Body of pancreas (tissue), 4 donors: ENCODE data around the gene TMUB1. TPM values are rescaled to one million over a fixed set of nuclear protein-coding genes. Genes with fewer than 3 reads are reported as not detected.

Source experiments
- ATAC-seq: fragments of 150-250 bp; one replicate; pipeline ENCODE4 v1.9.1; 2016
- DNase-seq, 4 donors: peaks; one replicate each; pipeline ENCODE4 v3.0.0-alpha.2; 2019
- H3K27ac ChIP-seq, 4 donors: fragments of 200-600 bp; sonication (generic); 1 replicate in 3 of 4; 2 replicates in 1 of 4; pipeline versions ENCODE4 v1.5.1 to v1.6.1; 2016 to 2019; ENCODE audit warnings: mild to moderate bottlenecking in 1 of 4, mixed read lengths in 1 of 4, moderate library complexity in 1 of 4
- H3K27me3 ChIP-seq, 2 donors: fragments of 200-600 bp; sonication (generic); one replicate each; pipeline ENCODE4 v1.6.0; 2016; ENCODE audit warnings: mild to moderate bottlenecking in 1 of 2
- H3K36me3 ChIP-seq, 2 donors: fragments of 200-600 bp; sonication (generic); replicated peaks in 1 of 2; 2 replicates each; pipeline ENCODE4 v1.5.1; 2016; ENCODE audit warnings: low read depth in 2 of 2; ENCODE audit not compliant: insufficient read depth in 1 of 2
- H3K4me1 ChIP-seq: fragments of 200-600 bp; sonication (generic); one replicate; pipeline ENCODE4 v1.6.0; 2016
- H3K4me3 ChIP-seq, 2 donors: fragments of 200-600 bp; sonication (generic); 1 replicate in 1 of 2; 2 replicates in 1 of 2; pipeline ENCODE4 v1.5.1; 2016 to 2019
- H3K9me3 ChIP-seq, 3 donors: fragments of 200-600 bp; sonication (generic); 1 replicate in 2 of 3; 2 replicates in 1 of 3; pipeline ENCODE4 v1.5.1; 2016
- CTCF ChIP-seq, 7 experiments: fragments of 450-650 bp in 4 of 7; fragments of 200-600 bp in 3 of 7; sonication (generic) in 3 of 7; IDR thresholded peaks; one replicate each; pipeline ENCODE4 v1.5.1; 2016 to 2019; ENCODE audit warnings: antibody characterized with exemption in 7 of 7
- POLR2A ChIP-seq, 3 donors: fragments of 450-650 bp; IDR thresholded peaks; one replicate each; pipeline ENCODE4 v1.6.1; 2016; ENCODE audit warnings: antibody characterized with exemption in 3 of 3, mild to moderate bottlenecking in 2 of 3
- WGBS, 2 donors: methylation state at CpG; one replicate each; pipeline ENCODE4 v1.1.5; 2017; 5-methylcytosine and 5-hydroxymethylcytosine counted together
- intact Hi-C: fragments of 100-400 bp; cut with DNase I; formaldehyde crosslinking; loops from one replicate; pipeline ENCODE4 v1.15.1; 2023
- total RNA-seq, 2 donors: library from RNA; depleted of rRNA; stranded (reverse); fragments of >200 nt; gene quantifications; one replicate each; pipeline ENCODE4 v1.1.0, GENCODE V29; 2016

The TMUB1 gene
- total RNA-seq, 2 donors from 2014 or later: 34.9 to 54.2 TPM

DNA sequence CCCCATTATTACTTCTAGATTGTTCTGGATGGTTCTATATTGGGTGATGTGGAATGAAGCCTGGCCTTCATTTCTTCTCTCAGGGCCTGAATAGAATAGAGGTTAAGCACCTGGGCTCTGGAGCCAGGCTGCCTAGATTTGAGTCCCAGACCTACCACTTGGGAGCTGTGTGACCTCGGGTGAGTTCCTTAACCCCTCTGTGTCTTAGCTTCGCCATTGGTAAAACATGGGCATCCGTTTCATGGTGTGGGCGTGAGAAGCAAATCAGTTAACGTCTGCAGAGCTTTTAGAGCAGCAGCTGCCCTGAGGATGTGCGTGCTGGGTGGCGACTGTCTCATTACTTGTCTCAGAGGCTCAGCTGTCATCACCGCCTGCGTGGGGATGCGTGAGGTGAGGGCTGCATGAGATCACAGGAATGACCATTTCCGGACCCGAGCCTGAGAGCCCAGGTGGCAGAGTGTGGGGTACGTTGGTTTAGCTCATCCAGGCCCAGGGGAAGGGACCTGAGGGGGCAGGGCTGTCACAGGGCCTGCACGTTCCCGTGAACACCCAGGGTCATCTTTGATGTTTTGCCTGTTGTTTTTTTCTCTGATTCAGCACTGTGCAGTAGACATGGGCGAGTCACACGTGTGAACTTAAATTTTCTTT is 12.7 kb upstream of the TMUB1 start:
- DNase-seq: no peak
- intact Hi-C loops: no loop called here

GRCh38 chr7:151095123-151095797 is 12.0 kb upstream of the TMUB1 start:
- TF ChIP-seq CTCF (IDR thresholded peaks at IDR 0.05): no peak
- TF ChIP-seq POLR2A (IDR thresholded peaks at IDR 0.05): no peak

More for the DNA sequence above, 12.7 kb upstream of the TMUB1 start:
- no peak for ATAC-seq
- WGBS, 2 donors: 82 to 83% methylated on average over 17 of the region's 17 CpGs
- no peak for TF ChIP-seq POLR2A (IDR thresholded peaks at IDR 0.05)
- TF ChIP-seq CTCF (IDR thresholded peaks at IDR 0.05): no peak
- Histone ChIP-seq H3K4me3 (no peak overlapping the region), H3K27me3 (no peaks in the 10 kb centered on the region), H3K9me3 (no peaks in the 10 kb centered on the region), H3K36me3 (no peaks in the 10 kb centered on the region), H3K4me1 (peaks cover 8% of the 10 kb centered on the region), H3K27ac (no peak overlapping the region)

GRCh38 chr7:151094675-151095074 is 11.4 kb upstream of the TMUB1 start:
- ATAC-seq: no peak
- Histone ChIP-seq H3K9me3 (no peaks in the 10 kb centered on the region), H3K4me1 (peaks cover 21% of the 10 kb centered on the region), H3K27ac (no peak overlapping the region), H3K36me3 (no peaks in the 10 kb centered on the region), H3K27me3 (no peaks in the 10 kb centered on the region), H3K4me3 (no peak overlapping the region)
- intact Hi-C loops: no loop called here
- TF ChIP-seq CTCF (IDR thresholded peaks at IDR 0.05) (no peak), POLR2A (IDR thresholded peaks at IDR 0.05) (no peak)
- WGBS, 2 donors: 87 to 89% methylated on average over 5 of the region's 5 CpGs
- no peak for DNase-seq

More at GRCh38 chr7:151095123-151095797, 12.0 kb upstream of the TMUB1 start:
- WGBS, 2 donors: 69 to 72% methylated on average over 8 to 10 of the region's 10 CpGs
- Histone ChIP-seq H3K9me3 (no peaks in the 10 kb centered on the region), H3K4me1 (peaks cover 15% of the 10 kb centered on the region), H3K4me3 (no peak overlapping the region), H3K27me3 (no peaks in the 10 kb centered on the region), H3K36me3 (no peaks in the 10 kb centered on the region), H3K27ac (no peak overlapping the region)
- intact Hi-C loops: no loop called here
- DNase-seq (no peak), ATAC-seq (no peak)

- H3K36me3 ChIP-seq: no peaks in the 10 kb centered on the region
- ATAC-seq (no peak), DNase-seq (no peak)
- 82 to 84% methylated on average over 6 of the region's 6 CpGs for WGBS, 2 donors
- no peaks in the 10 kb centered on the region for H3K9me3 ChIP-seq
- no peak for TF ChIP-seq POLR2A (IDR thresholded peaks at IDR 0.05)
- TF ChIP-seq CTCF (IDR thresholded peaks at IDR 0.05): no peak
- no peak overlapping the region for H3K27ac ChIP-seq
- no peaks in the 10 kb centered on the region for H3K27me3 ChIP-seq
- no peak overlapping the region for H3K4me3 ChIP-seq
- peaks cover 30% of the 10 kb centered on the region for H3K4me1 ChIP-seq
- intact Hi-C loops: no loop called here
Measured at GRCh38 chr7:151093748-151094147, 10.5 kb upstream of the TMUB1 start.
